ENCODE data around the gene MEIS1. TPM values are rescaled to one million over a fixed set of nuclear protein-coding genes. Genes with fewer than 3 reads are reported as not detected.

MEIS1 gene
- total and polyA plus RNA-seq, 2 donors from 2014 or later, result 7.3 to 36.7 TPM

DNA sequence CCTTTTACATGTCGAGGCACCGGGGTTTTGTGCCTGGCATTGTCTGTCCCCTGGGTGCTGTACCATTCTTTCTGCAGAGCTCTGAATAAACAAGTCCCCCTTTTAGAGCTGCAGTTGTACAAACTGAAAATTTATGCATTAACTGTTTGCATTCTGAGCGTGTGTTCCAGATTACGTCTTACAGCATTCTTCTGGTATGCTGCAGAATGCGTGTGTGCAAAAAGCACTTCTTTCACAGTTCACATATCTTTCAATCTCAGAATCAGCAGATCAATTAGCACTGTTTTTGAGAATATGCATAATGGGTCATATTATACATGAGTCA, 27.5 kb downstream of the MEIS1 start:
- intact Hi-C loops (cut with DNase I), result no loop called here
- Histone ChIP-seq H3K36me3 (ENCODE audit: control insufficient read depth in 2 of 3, insufficient read depth in 3 of 3, low read length in 3 of 3) (peaks cover 0 to 8% (median 2%) of the 10 kb centered on the region in 3 donors), H3K9ac (ENCODE audit: low read length in 3 of 3) (no peak overlapping the region), H3K27me3 (ENCODE audit: control insufficient read depth, insufficient read depth, low read length) (no peaks in the 10 kb centered on the region), H3K4me3 (ENCODE audit: low read length in 3 of 3) (no peak overlapping the region), H3K27ac (ENCODE audit: low read depth in 2 of 2, low read length in 2 of 2) (no peak overlapping the region), H3K9me3 (ENCODE audit: control insufficient read depth in 2 of 3, insufficient read depth in 1 of 3, low read length in 3 of 3) (no peaks in the 10 kb centered on the region), H3K4me1 (ENCODE audit: control insufficient read depth in 2 of 3, insufficient read depth in 2 of 3, low read depth in 1 of 3, low read length in 3 of 3) (peaks cover 0 to 4% (median 2%) of the 10 kb centered on the region in 3 donors)
- no peak for DNase-seq
- TF ChIP-seq, protein P1, sequence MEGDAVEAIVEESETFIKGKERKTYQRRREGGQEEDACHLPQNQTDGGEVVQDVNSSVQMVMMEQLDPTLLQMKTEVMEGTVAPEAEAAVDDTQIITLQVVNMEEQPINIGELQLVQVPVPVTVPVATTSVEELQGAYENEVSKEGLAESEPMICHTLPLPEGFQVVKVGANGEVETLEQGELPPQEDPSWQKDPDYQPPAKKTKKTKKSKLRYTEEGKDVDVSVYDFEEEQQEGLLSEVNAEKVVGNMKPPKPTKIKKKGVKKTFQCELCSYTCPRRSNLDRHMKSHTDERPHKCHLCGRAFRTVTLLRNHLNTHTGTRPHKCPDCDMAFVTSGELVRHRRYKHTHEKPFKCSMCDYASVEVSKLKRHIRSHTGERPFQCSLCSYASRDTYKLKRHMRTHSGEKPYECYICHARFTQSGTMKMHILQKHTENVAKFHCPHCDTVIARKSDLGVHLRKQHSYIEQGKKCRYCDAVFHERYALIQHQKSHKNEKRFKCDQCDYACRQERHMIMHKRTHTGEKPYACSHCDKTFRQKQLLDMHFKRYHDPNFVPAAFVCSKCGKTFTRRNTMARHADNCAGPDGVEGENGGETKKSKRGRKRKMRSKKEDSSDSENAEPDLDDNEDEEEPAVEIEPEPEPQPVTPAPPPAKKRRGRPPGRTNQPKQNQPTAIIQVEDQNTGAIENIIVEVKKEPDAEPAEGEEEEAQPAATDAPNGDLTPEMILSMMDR (IDR thresholded peaks at IDR 0.05; ENCODE audit: borderline replicate concordance, extremely low read depth, insufficient read depth), result no peak
- FAIRE-seq, result no peak

DNA sequence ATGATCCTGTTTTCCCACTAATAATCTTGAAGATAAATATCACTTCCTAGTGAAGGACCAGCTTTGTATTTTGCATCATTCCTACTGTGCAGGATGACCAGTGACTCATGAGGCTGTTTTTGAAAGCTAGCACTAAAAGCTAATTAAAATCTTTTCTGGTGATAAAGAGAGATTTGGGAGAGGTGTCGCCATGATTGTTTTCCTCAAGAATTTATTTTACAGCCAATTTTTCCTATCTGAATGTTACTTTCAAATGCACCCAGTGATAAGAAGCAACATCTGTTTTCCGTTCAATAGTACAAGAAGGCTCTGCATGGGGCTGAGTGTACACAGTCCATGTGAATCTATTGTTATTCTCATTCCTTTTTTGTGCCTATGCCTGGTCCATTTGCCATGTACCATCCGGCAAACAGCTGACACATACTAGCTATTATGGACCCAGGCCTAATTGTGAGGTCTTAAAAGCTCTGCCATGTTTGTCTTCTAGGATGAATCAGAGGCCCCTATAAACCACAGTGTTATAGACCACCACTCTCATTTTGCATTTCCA, 28.4 kb downstream of the MEIS1 start:
- intact Hi-C loops (cut with DNase I), result no loop called here
- Histone ChIP-seq H3K9me3 (ENCODE audit: control insufficient read depth in 2 of 3, insufficient read depth in 1 of 3, low read length in 3 of 3) (no peaks in the 10 kb centered on the region), H3K4me1 (ENCODE audit: control insufficient read depth in 2 of 3, insufficient read depth in 2 of 3, low read depth in 1 of 3, low read length in 3 of 3) (peaks cover 0 to 4% (median 2%) of the 10 kb centered on the region in 3 donors), H3K9ac (ENCODE audit: low read length in 3 of 3) (no peak overlapping the region), H3K36me3 (ENCODE audit: control insufficient read depth in 2 of 3, insufficient read depth in 3 of 3, low read length in 3 of 3) (peaks cover 0 to 6% (median 0%) of the 10 kb centered on the region in 3 donors), H3K27me3 (ENCODE audit: control insufficient read depth, insufficient read depth, low read length) (no peaks in the 10 kb centered on the region), H3K27ac (ENCODE audit: low read depth in 2 of 2, low read length in 2 of 2) (no peak overlapping the region), H3K4me3 (ENCODE audit: low read length in 3 of 3) (no peak overlapping the region)
- no peak for DNase-seq
- TF ChIP-seq, protein P1 (IDR thresholded peaks at IDR 0.05; ENCODE audit: borderline replicate concordance, extremely low read depth, insufficient read depth), result no peak
- no peak for FAIRE-seq

DNA sequence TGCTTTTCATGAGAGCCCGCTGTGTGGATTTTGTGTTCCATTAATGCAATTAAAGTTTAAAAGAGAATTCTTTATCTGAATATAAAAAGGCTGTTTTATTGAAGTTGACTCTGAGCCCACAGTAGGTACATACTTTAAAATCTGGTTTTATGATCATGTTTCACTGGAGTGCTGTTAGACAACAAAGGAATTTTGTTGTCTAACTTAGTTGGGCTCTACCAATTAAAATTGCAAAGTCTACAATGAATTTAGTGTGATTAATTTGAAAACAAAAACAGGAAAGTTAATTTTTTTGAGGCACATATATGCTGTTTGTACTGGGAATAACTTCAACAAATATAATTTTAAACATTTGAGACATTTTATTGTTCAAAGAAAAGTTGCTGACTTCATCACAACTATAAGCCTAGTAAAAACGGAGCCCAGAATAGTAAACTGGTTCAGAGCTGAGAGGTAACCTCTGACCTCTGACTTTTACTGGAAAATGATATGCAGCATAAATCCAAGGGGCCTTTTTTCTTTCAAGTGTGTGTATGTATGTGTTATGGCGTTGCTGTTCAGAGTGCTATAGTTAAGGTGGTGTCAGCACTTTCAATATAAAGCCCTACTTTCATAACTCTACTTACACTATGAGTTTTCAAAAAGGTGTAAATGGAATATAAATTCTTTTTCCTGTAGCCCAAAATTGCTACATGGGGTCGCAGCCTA, 30.2 kb downstream of the MEIS1 start:
- Histone ChIP-seq H3K36me3 (ENCODE audit: control insufficient read depth in 2 of 3, insufficient read depth in 3 of 3, low read length in 3 of 3) (peaks cover 0 to 7% (median 0%) of the 10 kb centered on the region in 3 donors), H3K4me3 (ENCODE audit: low read length in 3 of 3) (no peak overlapping the region), H3K9me3 (ENCODE audit: control insufficient read depth in 2 of 3, insufficient read depth in 1 of 3, low read length in 3 of 3) (no peaks in the 10 kb centered on the region), H3K27ac (ENCODE audit: low read depth in 2 of 2, low read length in 2 of 2) (no peak overlapping the region), H3K27me3 (ENCODE audit: control insufficient read depth, insufficient read depth, low read length) (no peaks in the 10 kb centered on the region), H3K4me1 (ENCODE audit: control insufficient read depth in 2 of 3, insufficient read depth in 2 of 3, low read depth in 1 of 3, low read length in 3 of 3) (peaks cover 0 to 6% (median 2%) of the 10 kb centered on the region in 3 donors), H3K9ac (ENCODE audit: low read length in 3 of 3) (no peak overlapping the region)
- intact Hi-C loops (cut with DNase I), result no loop called here
- TF ChIP-seq, protein P1 (IDR thresholded peaks at IDR 0.05; ENCODE audit: borderline replicate concordance, extremely low read depth, insufficient read depth), result no peak
- FAIRE-seq (no peak), DNase-seq (no peak)

Data from kidney (tissue), 14 donors.